Vagina (tissue), 2 donors: ENCODE measurements around the gene NUP62. TPM values are rescaled to one million over a fixed set of nuclear protein-coding genes. Genes with fewer than 3 reads are reported as not detected.

Experiments
- DNase-seq, 2 donors: peaks; one replicate each; pipeline ENCODE4 v3.0.0-alpha.2; 2017; ENCODE audit errors: extremely low spot score in 2 of 2
- H3K27ac ChIP-seq: fragments of 200-600 bp; sonication (generic); one replicate; pipeline ENCODE4 v1.5.1; 2019
- H3K27me3 ChIP-seq: fragments of 200-600 bp; sonication (generic); one replicate; pipeline ENCODE4 v1.5.1; 2019
- H3K36me3 ChIP-seq, 2 donors: fragments of 200-600 bp; sonication (generic); one replicate each; pipeline ENCODE4 v1.5.1; 2017 to 2019
- H3K4me1 ChIP-seq: fragments of 200-600 bp; sonication (generic); one replicate; pipeline ENCODE4 v1.5.1; 2019
- H3K4me3 ChIP-seq, 2 donors: fragments of 200-600 bp; sonication (generic); 1 replicate in 1 of 2; 2 replicates in 1 of 2; pipeline ENCODE4 v1.5.1; 2016 to 2019
- H3K9me3 ChIP-seq: fragments of 200-600 bp; sonication (generic); one replicate; pipeline ENCODE4 v1.5.1; 2019
- POLR2A ChIP-seq, 2 donors: fragments of 450-650 bp; IDR thresholded peaks; one replicate each; pipeline ENCODE4 v1.6.1; 2017; ENCODE audit warnings: antibody characterized with exemption in 2 of 2, mild to moderate bottlenecking in 2 of 2, moderate library complexity in 2 of 2
- POLR2AphosphoS5 ChIP-seq, 2 donors: sonication (generic); formaldehyde crosslinking; IDR thresholded peaks; one replicate each; pipeline ENCODE4 v1.9.0; 2017; ENCODE audit warnings: antibody characterized with exemption in 2 of 2, mild to moderate bottlenecking in 2 of 2, low read depth in 1 of 2; ENCODE audit not compliant: insufficient read depth in 1 of 2
- intact Hi-C: fragments of 100-400 bp; cut with DNase I; formaldehyde crosslinking; loops from one replicate; pipeline ENCODE4 v1.15.1; 2023
- total RNA-seq: library from RNA; depleted of rRNA; stranded (reverse); fragments of >200 nt; gene quantifications from one replicate; pipeline ENCODE4 v1.2.3, GENCODE V29; 2016
- TF ChIP-seq, protein P1 (sequence below), 3 experiments: fragments of 450-650 bp in 2 of 3; fragments of 200-600 bp in 1 of 3; sonication (generic) in 1 of 3; IDR thresholded peaks; one replicate each; pipeline ENCODE4 v1.5.1; 2017 to 2019; ENCODE audit warnings: antibody characterized with exemption in 3 of 3, mild to moderate bottlenecking in 2 of 3, moderate library complexity in 2 of 3

NUP62 gene
- total RNA-seq, 1 donor from 2014 or later: 38.5 TPM

DNA sequence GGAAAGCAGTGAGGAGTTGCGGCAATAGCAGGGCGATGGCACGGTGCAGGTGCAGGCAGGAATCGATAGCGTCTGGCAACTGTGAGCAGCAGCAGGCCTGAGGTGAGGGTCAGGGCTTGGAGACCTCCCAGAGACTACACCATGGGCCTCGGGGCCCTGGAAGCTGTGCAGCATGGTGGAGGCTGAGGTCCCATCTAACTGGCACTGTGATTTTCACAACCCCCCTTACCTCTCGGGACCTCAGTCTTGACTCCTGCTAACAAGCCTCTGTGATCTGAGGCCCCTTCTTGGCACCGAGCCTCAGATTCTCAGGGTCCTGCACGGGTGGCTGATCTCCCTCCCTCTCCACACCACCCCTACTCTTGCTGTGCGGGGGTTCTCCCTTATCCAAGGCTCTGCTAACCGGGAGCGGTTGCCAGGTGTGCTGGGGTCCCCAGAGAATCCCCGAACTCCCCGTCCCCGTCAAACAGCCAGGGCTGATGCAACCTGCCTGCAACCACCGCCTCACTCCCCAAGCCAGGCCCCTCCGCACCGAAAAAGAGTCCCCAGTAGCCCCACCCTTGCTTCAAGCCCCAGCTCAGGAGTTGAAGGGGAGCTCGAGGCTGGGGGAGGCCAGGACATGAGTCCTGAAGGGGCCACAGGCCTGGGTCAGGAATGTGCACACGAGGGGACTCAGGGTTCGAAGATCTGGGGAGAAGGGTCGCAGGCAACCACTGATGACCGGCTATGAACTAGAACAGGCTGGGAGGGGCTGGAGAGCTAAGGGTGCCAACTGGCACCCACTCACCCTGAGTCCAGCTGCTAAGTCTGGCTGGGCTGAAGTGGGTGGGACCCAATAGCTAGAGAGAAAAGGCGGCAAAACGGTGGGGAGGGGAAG, 5.1 kb downstream of the NUP62 start:
- TF ChIP-seq, protein P1, sequence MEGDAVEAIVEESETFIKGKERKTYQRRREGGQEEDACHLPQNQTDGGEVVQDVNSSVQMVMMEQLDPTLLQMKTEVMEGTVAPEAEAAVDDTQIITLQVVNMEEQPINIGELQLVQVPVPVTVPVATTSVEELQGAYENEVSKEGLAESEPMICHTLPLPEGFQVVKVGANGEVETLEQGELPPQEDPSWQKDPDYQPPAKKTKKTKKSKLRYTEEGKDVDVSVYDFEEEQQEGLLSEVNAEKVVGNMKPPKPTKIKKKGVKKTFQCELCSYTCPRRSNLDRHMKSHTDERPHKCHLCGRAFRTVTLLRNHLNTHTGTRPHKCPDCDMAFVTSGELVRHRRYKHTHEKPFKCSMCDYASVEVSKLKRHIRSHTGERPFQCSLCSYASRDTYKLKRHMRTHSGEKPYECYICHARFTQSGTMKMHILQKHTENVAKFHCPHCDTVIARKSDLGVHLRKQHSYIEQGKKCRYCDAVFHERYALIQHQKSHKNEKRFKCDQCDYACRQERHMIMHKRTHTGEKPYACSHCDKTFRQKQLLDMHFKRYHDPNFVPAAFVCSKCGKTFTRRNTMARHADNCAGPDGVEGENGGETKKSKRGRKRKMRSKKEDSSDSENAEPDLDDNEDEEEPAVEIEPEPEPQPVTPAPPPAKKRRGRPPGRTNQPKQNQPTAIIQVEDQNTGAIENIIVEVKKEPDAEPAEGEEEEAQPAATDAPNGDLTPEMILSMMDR (IDR thresholded peaks at IDR 0.05): no peak
- TF ChIP-seq POLR2A (IDR thresholded peaks at IDR 0.05): no peak
- Histone ChIP-seq H3K27ac (no peak overlapping the region), H3K27me3 (no peaks in the 10 kb centered on the region), H3K4me1 (peaks cover 40% of the 10 kb centered on the region), H3K36me3 (peaks cover 0 to 31% of the 10 kb centered on the region in 2 donors), H3K4me3 (no peak overlapping the region), H3K9me3 (no peaks in the 10 kb centered on the region)
- intact Hi-C loops: no loop called here
- DNase-seq: no peak

GRCh38 chr19:49923055-49924003, 6.0 kb downstream of the NUP62 start:
- Histone ChIP-seq H3K4me3 (no peak overlapping the region), H3K4me1 (peaks cover 40% of the 10 kb centered on the region), H3K9me3 (no peaks in the 10 kb centered on the region), H3K36me3 (peaks cover 0 to 31% of the 10 kb centered on the region in 2 donors), H3K27ac (no peak overlapping the region), H3K27me3 (no peaks in the 10 kb centered on the region)
- TF ChIP-seq, protein P1 (IDR thresholded peaks at IDR 0.05): no peak
- TF ChIP-seq POLR2AphosphoS5 (IDR thresholded peaks at IDR 0.05; ENCODE audit: insufficient read depth in 1 of 2, low read depth in 1 of 2) (no peak), POLR2A (IDR thresholded peaks at IDR 0.05) (no peak)
- intact Hi-C loops: loop anchor here (2.0 kb wide), 1 partner anchor 27 kb away; the partner anchor contains the start of gene IL4I1
- DNase-seq: no peak

- Histone ChIP-seq H3K9me3 (no peaks in the 10 kb centered on the region), H3K4me1 (peaks cover 28% of the 10 kb centered on the region), H3K27me3 (no peaks in the 10 kb centered on the region), H3K4me3 (no peak overlapping the region), H3K27ac (no peak overlapping the region), H3K36me3 (peaks cover 0 to 31% of the 10 kb centered on the region in 2 donors)
- TF ChIP-seq, protein P1 (IDR thresholded peaks at IDR 0.05): no peak
- TF ChIP-seq POLR2A (IDR thresholded peaks at IDR 0.05): no peak
- no peak for TF ChIP-seq POLR2AphosphoS5 (IDR thresholded peaks at IDR 0.05; ENCODE audit: insufficient read depth in 1 of 2, low read depth in 1 of 2)
- intact Hi-C loops: loop anchor here (2.0 kb wide), 1 partner anchor 25 kb away; the partner anchor contains the start of gene IL4I1
- no peak for DNase-seq
Measured at GRCh38 chr19:49921871-49922795, 7.2 kb downstream of the NUP62 start.

DNA sequence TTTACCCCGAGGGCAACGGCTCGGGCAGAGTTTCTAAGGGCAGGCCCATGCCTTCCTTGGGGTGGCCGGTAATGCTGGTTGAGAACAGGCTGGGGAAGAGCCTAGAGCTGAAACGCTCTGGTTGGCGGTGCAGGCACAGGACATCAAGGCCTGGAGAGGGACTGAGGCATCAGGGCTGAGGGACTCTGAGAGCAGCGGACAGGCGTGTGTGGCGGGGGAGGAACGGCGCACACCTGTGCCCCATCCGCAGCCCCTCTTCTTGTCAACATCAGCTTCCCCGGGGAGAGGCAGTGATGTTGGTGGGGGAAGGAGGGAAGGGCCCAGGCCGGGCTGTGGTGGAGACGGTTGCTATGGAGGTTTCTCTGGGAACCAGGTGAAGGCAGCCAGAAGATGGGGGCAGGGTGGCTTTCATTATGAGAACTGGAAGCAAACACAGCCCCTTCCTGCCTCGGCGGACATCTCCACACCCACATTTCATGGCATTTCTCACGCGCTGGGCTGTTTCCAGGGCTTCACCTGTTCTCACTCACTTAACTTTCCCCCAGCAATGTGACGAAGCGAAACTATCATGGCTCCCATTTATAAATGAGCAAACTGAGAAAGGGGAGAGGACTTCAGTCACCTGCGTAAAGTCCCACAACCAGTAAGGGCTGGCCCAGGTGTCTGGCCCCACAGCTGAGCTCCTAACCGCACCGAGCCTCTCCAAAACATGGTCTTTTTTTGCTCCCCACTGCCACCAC, 8.5 kb downstream of the NUP62 start:
- H3K9me3 ChIP-seq: no peaks in the 10 kb centered on the region
- intact Hi-C loops: no loop called here
- no peaks in the 10 kb centered on the region for H3K27me3 ChIP-seq
- TF ChIP-seq POLR2AphosphoS5 (IDR thresholded peaks at IDR 0.05; ENCODE audit: insufficient read depth in 1 of 2, low read depth in 1 of 2) (no peak), POLR2A (IDR thresholded peaks at IDR 0.05) (no peak)
- TF ChIP-seq, protein P1 (IDR thresholded peaks at IDR 0.05): no peak
- DNase-seq: no peak
- H3K36me3 ChIP-seq: peaks cover 0 to 26% of the 10 kb centered on the region in 2 donors
- no peak overlapping the region for H3K27ac ChIP-seq
- H3K4me3 ChIP-seq: no peak overlapping the region
- H3K4me1 ChIP-seq: peaks cover 20% of the 10 kb centered on the region
